H1 (cell line): ENCODE results near the gene OR9A4. TPM values are rescaled to one million over a fixed set of nuclear protein-coding genes. Genes with fewer than 3 reads are reported as not detected.

Experiments
- CTCF ChIA-PET: fragments of 300-600 bp; sonication (Branson Sonifier 250); formaldehyde crosslinking; loops from one replicate; lab custom pipeline; 2021; ENCODE audit not compliant: partially characterized antibody; lab: Charles Lee
- POLR2A ChIA-PET: fragments of 300-600 bp; sonication (Branson Sonifier 250); formaldehyde crosslinking; loops from one replicate; lab custom pipeline; 2021; ENCODE audit warnings: inconsistent platforms; ENCODE audit not compliant: partially characterized antibody; lab: Charles Lee
- DNase-seq, 2 experiments: peaks; one replicate each; pipeline versions ENCODE4 v3.0.0 to v3.0.0-alpha.2; 2010 to 2022; ENCODE audit warnings: low spot score in 2 of 2, low read depth in 1 of 2, mixed read lengths in 1 of 2
- FAIRE-seq: peaks from 2 replicates; lab custom pipeline; 2011; peaks lifted over from hg19 to GRCh38; lab: Jason Lieb, UNC
- H2AFZ ChIP-seq: 2 replicates; pipeline ENCODE4 v1.8.1; 2012; ENCODE audit warnings: low read length, inconsistent platforms
- H2AK5ac ChIP-seq: 2 replicates; pipeline ENCODE4 v1.6.1; 2013; ENCODE audit warnings: low read depth, low read length
- H2BK120ac ChIP-seq: replicated peaks from 2 replicates; pipeline ENCODE3; 2013; ENCODE audit warnings: low read depth, low read length, inconsistent platforms
- H2BK12ac ChIP-seq: 2 replicates; pipeline ENCODE4 v1.6.1; 2013; ENCODE audit warnings: low read depth, low read length
- H2BK15ac ChIP-seq: 2 replicates; pipeline ENCODE4 v1.6.1; 2013; ENCODE audit warnings: low read length
- H2BK20ac ChIP-seq: 2 replicates; pipeline ENCODE4 v1.6.1; 2013; ENCODE audit warnings: low read length
- H2BK5ac ChIP-seq: 2 replicates; pipeline ENCODE4 v1.6.1; 2013; ENCODE audit warnings: low read depth, low read length
- H3K14ac ChIP-seq: 2 replicates; pipeline ENCODE4 v1.6.1; 2013; ENCODE audit warnings: inconsistent platforms; ENCODE audit not compliant: insufficient read length
- H3K18ac ChIP-seq: 2 replicates; pipeline ENCODE4 v1.6.1; 2013; ENCODE audit warnings: low read length; ENCODE audit errors: extremely low read depth
- H3K23ac ChIP-seq: 2 replicates; pipeline ENCODE4 v1.6.1; 2013; ENCODE audit warnings: inconsistent platforms; ENCODE audit not compliant: insufficient read length
- H3K23me2 ChIP-seq: 2 replicates; pipeline ENCODE4 v1.6.1; 2013; ENCODE audit warnings: low read depth, low read length
- H3K27ac ChIP-seq: 2 replicates; pipeline ENCODE4 v1.6.1; 2011; ENCODE audit warnings: low read depth, low read length, inconsistent platforms
- H3K27me3 ChIP-seq, 4 experiments: replicated peaks in 1 of 4; 1 replicate in 1 of 4; 2 replicates in 3 of 4; pipeline versions ENCODE4 v1.6.1 to v1.8.1; 2011 to 2013; ENCODE audit warnings: low read length in 3 of 4, mild to moderate bottlenecking in 3 of 4, inconsistent platforms in 2 of 4, mixed read lengths in 2 of 4, moderate library complexity in 1 of 4; ENCODE audit not compliant: control insufficient read depth in 3 of 4, insufficient read depth in 3 of 4; ENCODE audit errors: extremely low read depth in 1 of 4
- H3K36me3 ChIP-seq, 4 experiments: 2 replicates each; pipeline versions ENCODE4 v1.6.1 to v1.8.1; 2011 to 2013; ENCODE audit warnings: mild to moderate bottlenecking in 4 of 4, low read length in 3 of 4, moderate library complexity in 2 of 4, control low read depth in 1 of 4, inconsistent platforms in 1 of 4; ENCODE audit not compliant: insufficient read depth in 4 of 4, control insufficient read depth in 2 of 4
- H3K4ac ChIP-seq: replicated peaks from 2 replicates; pipeline ENCODE3; 2013; ENCODE audit warnings: low read length, low read depth, mixed read lengths, inconsistent platforms; ENCODE audit not compliant: insufficient read length
- H3K4me1 ChIP-seq, 4 experiments: replicated peaks in 1 of 4; 1 replicate in 1 of 4; 2 replicates in 3 of 4; pipeline versions ENCODE4 v1.6.1 to v1.8.1; 2011 to 2013; ENCODE audit warnings: low read length in 3 of 4, inconsistent platforms in 2 of 4, mixed read lengths in 1 of 4; ENCODE audit not compliant: insufficient read depth in 4 of 4, control insufficient read depth in 3 of 4
- H3K4me2 ChIP-seq, 2 experiments: 2 replicates each; pipeline versions ENCODE4 v1.6.1 to v1.8.1; 2011 to 2013; ENCODE audit warnings: low read depth in 2 of 2, low read length in 2 of 2, control low read depth in 1 of 2, inconsistent platforms in 1 of 2, mild to moderate bottlenecking in 1 of 2; ENCODE audit not compliant: insufficient read depth in 1 of 2
- H3K4me3 ChIP-seq, 4 experiments: fragments of 200-600, 300-600 bp in 1 of 4; sonication (generic), shearing (Covaris generic), sonication (Bioruptor Twin) in 1 of 4; 2 replicates each; pipeline versions ENCODE4 v1.5.1 to v1.8.1; 2011 to 2016; ENCODE audit warnings: low read length in 4 of 4, low read depth in 3 of 4, control low read depth in 2 of 4, inconsistent platforms in 2 of 4, mild to moderate bottlenecking in 2 of 4, mixed read lengths in 1 of 4, moderate library complexity in 1 of 4; ENCODE audit not compliant: insufficient read depth in 2 of 4; ENCODE audit errors: extremely low read depth in 1 of 4
- H3K56ac ChIP-seq: replicated peaks from 2 replicates; pipeline ENCODE3; 2013; ENCODE audit warnings: low read depth, mild to moderate bottlenecking, mixed read lengths, low read length, inconsistent platforms; ENCODE audit not compliant: insufficient read length
- H3K79me1 ChIP-seq: 2 replicates; pipeline ENCODE4 v1.6.1; 2013; ENCODE audit warnings: low read depth, low read length, control low read depth
- H3K79me2 ChIP-seq, 2 experiments: 2 replicates each; pipeline versions ENCODE4 v1.6.1 to v1.8.1; 2012 to 2013; ENCODE audit warnings: low read length in 2 of 2, mild to moderate bottlenecking in 2 of 2, inconsistent platforms in 1 of 2; ENCODE audit not compliant: insufficient read depth in 2 of 2, control insufficient read depth in 1 of 2
- H3K9ac ChIP-seq, 4 experiments: replicated peaks in 1 of 4; 1 replicate in 1 of 4; 2 replicates in 3 of 4; pipeline versions ENCODE4 v1.6.1 to v1.8.1; 2011 to 2013; ENCODE audit warnings: low read depth in 3 of 4, low read length in 3 of 4, control low read depth in 2 of 4, mild to moderate bottlenecking in 2 of 4, moderate library complexity in 2 of 4, inconsistent platforms in 1 of 4; ENCODE audit errors: extremely low read depth in 1 of 4
- H3K9me3 ChIP-seq, 2 experiments: 2 replicates each; pipeline versions ENCODE4 v1.6.1 to v1.8.1; 2012 to 2013; ENCODE audit warnings: mild to moderate bottlenecking in 2 of 2, moderate library complexity in 2 of 2, control low read depth in 1 of 2, inconsistent platforms in 1 of 2, low read depth in 1 of 2, low read length in 1 of 2, mixed read lengths in 1 of 2; ENCODE audit not compliant: insufficient read depth in 2 of 2
- H4K20me1 ChIP-seq, 2 experiments: replicated peaks in 1 of 2; 2 replicates each; pipeline versions ENCODE3 to v1.8.1; 2011 to 2013; ENCODE audit warnings: inconsistent platforms in 2 of 2, low read length in 2 of 2, mild to moderate bottlenecking in 1 of 2; ENCODE audit not compliant: insufficient read depth in 2 of 2, control insufficient read depth in 1 of 2
- H4K5ac ChIP-seq: 2 replicates; pipeline ENCODE4 v1.6.1; 2013; ENCODE audit warnings: low read length, low read depth, mixed read lengths, inconsistent platforms; ENCODE audit not compliant: insufficient read length
- H4K8ac ChIP-seq: 2 replicates; pipeline ENCODE4 v1.8.0; 2013; ENCODE audit warnings: mild to moderate bottlenecking, moderate library complexity, low read length, inconsistent platforms; ENCODE audit not compliant: insufficient read depth; ENCODE audit errors: extremely low read depth
- H4K91ac ChIP-seq: replicated peaks from 2 replicates; pipeline ENCODE3; 2013; ENCODE audit warnings: low read length, mixed read lengths, inconsistent platforms; ENCODE audit not compliant: insufficient read length
- FOSL1 ChIP-seq: IDR thresholded peaks from 2 replicates; pipeline ENCODE4 v1.6.1; 2011; ENCODE audit warnings: mild to moderate bottlenecking, low read depth, low read length, moderate library complexity; ENCODE audit not compliant: insufficient read depth
- GABPA ChIP-seq: IDR thresholded peaks from 2 replicates; pipeline ENCODE4 v1.6.1; 2011; ENCODE audit warnings: mild to moderate bottlenecking, low read length, moderate library complexity, borderline replicate concordance; ENCODE audit not compliant: insufficient read depth
- KDM1A ChIP-seq: fragments of 200-600, 300-600 bp; sonication (generic); IDR thresholded peaks from 2 replicates; pipeline ENCODE4 v1.7.1; 2016; ENCODE audit warnings: mild to moderate bottlenecking, low read length, borderline replicate concordance
- MAFK ChIP-seq: IDR thresholded peaks from 2 replicates; pipeline ENCODE4 v1.6.1; 2012; ENCODE audit warnings: low read depth, mild to moderate bottlenecking, improper control_type of control experiment, low read length
- NRF1 ChIP-seq: IDR thresholded peaks from 2 replicates; pipeline ENCODE4 v1.6.1; 2011; ENCODE audit warnings: mild to moderate bottlenecking, low read depth, low read length, improper control_type of control experiment
- RBBP5 ChIP-seq: IDR thresholded peaks from 2 replicates; pipeline ENCODE4 v1.7.1; 2012; ENCODE audit warnings: low read depth, mild to moderate bottlenecking, inconsistent platforms, low read length, moderate library complexity, borderline replicate concordance
- RNF2 ChIP-seq: fragments of 200-900, 300-1000 bp; sonication (generic); IDR thresholded peaks from 2 replicates; pipeline ENCODE4 v1.7.1; 2016; ENCODE audit warnings: borderline replicate concordance, low read depth, mild to moderate bottlenecking, antibody characterized with exemption, low read length; ENCODE audit not compliant: poor library complexity, severe bottlenecking; ENCODE audit errors: missing control alignments
- SIRT6 ChIP-seq: IDR thresholded peaks from one replicate; pipeline ENCODE4 v1.7.1; 2012; ENCODE audit warnings: low read length, inconsistent platforms
- SRF ChIP-seq: IDR thresholded peaks from 2 replicates; pipeline ENCODE4 v1.6.1; 2011; ENCODE audit warnings: mild to moderate bottlenecking, low read depth, low read length, moderate library complexity
- TAF1 ChIP-seq: IDR thresholded peaks from 2 replicates; pipeline ENCODE4 v1.6.1; 2011; ENCODE audit warnings: mild to moderate bottlenecking, low read depth, low read length
- YY1 ChIP-seq: IDR thresholded peaks from 2 replicates; pipeline ENCODE4 v1.6.1; 2011; ENCODE audit warnings: low read depth, mild to moderate bottlenecking, low read length
- ZNF274 ChIP-seq: IDR thresholded peaks from 2 replicates; pipeline ENCODE4 v1.7.0; 2012; ENCODE audit warnings: low read length, borderline replicate concordance; ENCODE audit errors: extremely low read depth
- WGBS, 2 experiments: shearing (Covaris generic) in 1 of 2; methylation state at CpG; one replicate each; pipeline versions ENCODE4 v1.1.6 to v1.1.7; 2013 to 2015; ENCODE audit warnings: low lambda C conversion rate in 2 of 2, mixed read lengths in 2 of 2, inconsistent platforms in 1 of 2, low coverage in 1 of 2, missing lambda C conversion rate in 1 of 2; ENCODE audit not compliant: insufficient replicate concordance in 2 of 2, insufficient coverage in 1 of 2, insufficient read length in 1 of 2; ENCODE audit errors: extremely low coverage in 1 of 2, missing lambda C conversion rate in 1 of 2; 5-methylcytosine and 5-hydroxymethylcytosine counted together
- polyA plus RNA-seq, 7 experiments: library from polyadenylated mRNA; depleted of rRNA in 3 of 7; stranded (reverse) in 5 of 7; unstranded in 2 of 7; fragments of >200 nt in 5 of 7; fragments of 200-250 nt in 2 of 7; gene quantifications; 1 replicate in 5 of 7; 2 replicates in 1 of 7; 4 replicates in 1 of 7; pipeline versions ENCODE4 v1.2.1 to v1.2.3, GENCODE V29; 2011 to 2013; ENCODE audit warnings: missing spikeins in 2 of 7, mixed read lengths in 2 of 7
- total RNA-seq: library from RNA; stranded (reverse); fragmentation: NEBNext Ultra II Directional; extraction: Animal tissue kit (Norgen Biotek cat#: 25700); gene quantifications from 2 replicates; pipeline ENCODE4 v1.2.1, GENCODE V29; 2021
- TF ChIP-seq, protein P1 (sequence below): IDR thresholded peaks from 2 replicates; pipeline ENCODE4 v1.6.1; 2011; ENCODE audit warnings: low read depth, mild to moderate bottlenecking, low read length; ENCODE audit not compliant: insufficient read depth

Gene OR9A4
- total and polyA plus RNA-seq, 2 of the 8 experiments (the other 6 are each of a cell fraction or from before 2014, with no cell fraction given), result not detected

DNA sequence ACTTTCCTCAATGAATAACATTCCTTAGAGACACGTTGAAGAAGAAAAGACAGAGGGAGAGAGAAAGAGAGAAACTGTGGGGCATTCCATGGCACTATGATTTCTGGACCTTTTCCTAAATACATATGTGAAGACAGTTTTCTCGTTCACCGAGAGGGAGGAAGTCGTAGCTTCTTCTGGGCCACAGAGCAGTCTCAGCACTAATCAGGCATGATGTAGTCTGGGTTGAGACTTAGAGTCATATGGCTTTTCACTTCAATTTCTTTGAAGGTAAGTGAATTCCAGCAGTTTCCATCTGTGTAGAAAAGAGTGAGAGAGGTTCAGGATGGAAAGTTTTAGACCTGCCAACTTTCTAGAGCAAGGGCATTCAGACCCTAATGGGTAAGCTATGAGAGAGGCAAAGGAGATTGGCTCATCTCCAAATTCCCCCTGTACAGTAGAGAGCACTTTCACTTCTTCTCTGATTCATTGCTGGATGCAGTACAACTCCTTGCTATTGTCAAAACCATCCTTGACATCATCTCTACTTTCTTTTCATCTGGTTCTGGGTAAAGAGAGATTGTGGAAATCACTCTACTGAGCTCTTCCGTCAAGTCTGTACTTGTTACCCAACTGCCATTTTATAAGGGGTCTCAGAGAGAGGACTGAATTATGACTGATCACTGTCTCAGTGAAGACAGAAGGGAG, 31.5 kb upstream of the OR9A4 start:
- H3K56ac ChIP-seq, result no peak overlapping the region
- DNase-seq (no peak), FAIRE-seq (no peak)
- H2BK20ac ChIP-seq, result no peak overlapping the region
- H3K79me2 ChIP-seq, result no peaks in the 10 kb centered on the region
- H2BK120ac ChIP-seq, result no peak overlapping the region
- no peaks in the 10 kb centered on the region for H3K27me3 ChIP-seq
- H4K5ac ChIP-seq, result no peak overlapping the region
- CTCF ChIA-PET, result no interaction called here
- H3K4me3 ChIP-seq, result no peak overlapping the region
- no peak overlapping the region for H2BK5ac ChIP-seq
- H2BK15ac ChIP-seq, result no peak overlapping the region
- no peak overlapping the region for H2AK5ac ChIP-seq
- H3K14ac ChIP-seq, result no peak overlapping the region
- no peak overlapping the region for H4K8ac ChIP-seq
- POLR2A ChIA-PET, result no interaction called here
- H3K27ac ChIP-seq, result no peak overlapping the region
- H3K9me3 ChIP-seq, result no peaks in the 10 kb centered on the region
- WGBS, 2 experiments, result 92% methylated on average over 5 of the region's 5 CpGs; no CpG with 5 or more reads in 1 of the 2 experiments
- H3K4me1 ChIP-seq, result no peaks in the 10 kb centered on the region
- no peaks in the 10 kb centered on the region for H3K23me2 ChIP-seq
- H4K20me1 ChIP-seq, result no peaks in the 10 kb centered on the region
- H3K4me2 ChIP-seq, result no peak overlapping the region
- H3K23ac ChIP-seq, result no peak overlapping the region
- no peaks in the 10 kb centered on the region for H3K36me3 ChIP-seq
- H4K91ac ChIP-seq, result no peak overlapping the region
- H3K4ac ChIP-seq, result no peak overlapping the region
- H3K79me1 ChIP-seq, result no peaks in the 10 kb centered on the region
- no peak overlapping the region for H3K9ac ChIP-seq
- no peak overlapping the region for H2AFZ ChIP-seq
- H2BK12ac ChIP-seq, result no peak overlapping the region
- no peak overlapping the region for H3K18ac ChIP-seq
- TF ChIP-seq TAF1 (no peak), RBBP5 (no peak), FOSL1 (no peak), GABPA (no peak), YY1 (no peak), MAFK (no peak), NRF1 (no peak), SRF (no peak), KDM1A (no peak), SIRT6 (no peak), RNF2 (no peak), ZNF274 (no peak)
- TF ChIP-seq, protein P1, sequence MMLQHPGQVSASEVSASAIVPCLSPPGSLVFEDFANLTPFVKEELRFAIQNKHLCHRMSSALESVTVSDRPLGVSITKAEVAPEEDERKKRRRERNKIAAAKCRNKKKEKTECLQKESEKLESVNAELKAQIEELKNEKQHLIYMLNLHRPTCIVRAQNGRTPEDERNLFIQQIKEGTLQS, result no peak
